Gastroesophageal sphincter (tissue), 4 donors: ENCODE data around the gene STK33. TPM values are rescaled to one million over a fixed set of nuclear protein-coding genes. Genes with fewer than 3 reads are reported as not detected.
A peak's percentile ranks its signal among the peaks of the same experiment; 100 is the strongest.

ENCODE experiments used
- ATAC-seq: fragments of 150-250 bp; one replicate; pipeline ENCODE4 v1.9.1; 2016; ENCODE audit warnings: mild to moderate bottlenecking, moderate library complexity
- H3K27ac ChIP-seq, 4 donors: fragments of 200-600 bp; sonication (generic) in 3 of 4; 1 replicate in 3 of 4; 2 replicates in 1 of 4; pipeline ENCODE4 v1.5.1; 2016 to 2019
- H3K27me3 ChIP-seq: fragments of 200-600 bp; sonication (generic); one replicate; pipeline ENCODE4 v1.5.1; 2019
- H3K36me3 ChIP-seq, 2 donors: fragments of 200-600 bp; sonication (generic); one replicate each; pipeline ENCODE4 v1.5.1; 2019; ENCODE audit warnings: control low read depth in 1 of 2
- H3K4me1 ChIP-seq, 3 donors: fragments of 200-600 bp; sonication (generic); 1 replicate in 2 of 3; 2 replicates in 1 of 3; pipeline ENCODE4 v1.5.1; 2016 to 2019; ENCODE audit warnings: control low read depth in 2 of 3
- H3K4me3 ChIP-seq, 2 donors: fragments of 200-600 bp; sonication (generic); one replicate each; pipeline ENCODE4 v1.5.1; 2019; ENCODE audit warnings: mild to moderate bottlenecking in 1 of 2, moderate library complexity in 1 of 2
- H3K9me3 ChIP-seq, 3 donors: fragments of 200-600 bp; sonication (generic); one replicate each; pipeline ENCODE4 v1.5.1; 2017 to 2019; ENCODE audit warnings: control low read depth in 2 of 3
- EP300 ChIP-seq: sonication (generic); formaldehyde crosslinking; IDR thresholded peaks from one replicate; pipeline ENCODE4 v1.6.1; 2017; ENCODE audit warnings: antibody characterized with exemption, mild to moderate bottlenecking
- POLR2A ChIP-seq, 2 donors: fragments of 450-650 bp; IDR thresholded peaks; one replicate each; pipeline ENCODE4 v1.6.1; 2017; ENCODE audit warnings: antibody characterized with exemption in 2 of 2, mild to moderate bottlenecking in 2 of 2, moderate library complexity in 1 of 2
- POLR2AphosphoS5 ChIP-seq: sonication (generic); formaldehyde crosslinking; IDR thresholded peaks from one replicate; pipeline ENCODE4 v1.6.1; 2017; ENCODE audit warnings: antibody characterized with exemption
- WGBS, 2 donors: methylation state at CpG; one replicate each; pipeline ENCODE4 v1.1.5; 2018; ENCODE audit warnings: low coverage in 1 of 2; 5-methylcytosine and 5-hydroxymethylcytosine counted together
- total RNA-seq, 4 donors: library from RNA; depleted of rRNA; stranded (reverse); fragments of >200 nt; gene quantifications; one replicate each; pipeline ENCODE4 v1.1.0, GENCODE V29; 2016
- TF ChIP-seq, protein P1 (sequence below), 4 experiments: fragments of 200-600 bp in 2 of 4; fragments of 450-650 bp in 2 of 4; sonication (generic) in 1 of 4; IDR thresholded peaks; one replicate each; pipeline ENCODE4 v1.5.1; 2017 to 2019; ENCODE audit warnings: antibody characterized with exemption in 4 of 4, mild to moderate bottlenecking in 2 of 4, moderate library complexity in 2 of 4

The STK33 gene
- total RNA-seq, 4 donors from 2014 or later, result 15.7 to 25.6 (median 21.4) TPM

GRCh38 chr11:8355416-8355742 is 238.6 kb downstream of the STK33 start:
- ATAC-seq, result no peak
- WGBS, 2 donors, result 86 to 93% methylated on average over 1 to 5 of the region's 5 CpGs
- no peaks in the 10 kb centered on the region for H3K36me3 ChIP-seq
- no peaks in the 10 kb centered on the region for H3K27me3 ChIP-seq
- H3K4me3 ChIP-seq, result no peak overlapping the region
- peaks cover 0 to 43% (median 6%) of the 10 kb centered on the region in 3 donors for H3K4me1 ChIP-seq
- no peaks in the 10 kb centered on the region for H3K9me3 ChIP-seq
- no peak for TF ChIP-seq POLR2AphosphoS5
- TF ChIP-seq POLR2A (IDR thresholded peaks at IDR 0.05), result no peak
- TF ChIP-seq, protein P1, sequence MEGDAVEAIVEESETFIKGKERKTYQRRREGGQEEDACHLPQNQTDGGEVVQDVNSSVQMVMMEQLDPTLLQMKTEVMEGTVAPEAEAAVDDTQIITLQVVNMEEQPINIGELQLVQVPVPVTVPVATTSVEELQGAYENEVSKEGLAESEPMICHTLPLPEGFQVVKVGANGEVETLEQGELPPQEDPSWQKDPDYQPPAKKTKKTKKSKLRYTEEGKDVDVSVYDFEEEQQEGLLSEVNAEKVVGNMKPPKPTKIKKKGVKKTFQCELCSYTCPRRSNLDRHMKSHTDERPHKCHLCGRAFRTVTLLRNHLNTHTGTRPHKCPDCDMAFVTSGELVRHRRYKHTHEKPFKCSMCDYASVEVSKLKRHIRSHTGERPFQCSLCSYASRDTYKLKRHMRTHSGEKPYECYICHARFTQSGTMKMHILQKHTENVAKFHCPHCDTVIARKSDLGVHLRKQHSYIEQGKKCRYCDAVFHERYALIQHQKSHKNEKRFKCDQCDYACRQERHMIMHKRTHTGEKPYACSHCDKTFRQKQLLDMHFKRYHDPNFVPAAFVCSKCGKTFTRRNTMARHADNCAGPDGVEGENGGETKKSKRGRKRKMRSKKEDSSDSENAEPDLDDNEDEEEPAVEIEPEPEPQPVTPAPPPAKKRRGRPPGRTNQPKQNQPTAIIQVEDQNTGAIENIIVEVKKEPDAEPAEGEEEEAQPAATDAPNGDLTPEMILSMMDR (IDR thresholded peaks at IDR 0.05), result no peak
- no peak overlapping the region for H3K27ac ChIP-seq

- WGBS, 2 donors, result 16 to 80% methylated on average over 1 to 8 of the region's 16 CpGs
- no peak for ATAC-seq
- TF ChIP-seq EP300 (no peak), POLR2A (IDR thresholded peaks at IDR 0.05) (no peak), POLR2AphosphoS5 (no peak)
- TF ChIP-seq, protein P1 (IDR thresholded peaks at IDR 0.05), result no peak
- no peaks in the 10 kb centered on the region for H3K27me3 ChIP-seq
- peaks cover 0 to 43% (median 6%) of the 10 kb centered on the region in 3 donors for H3K4me1 ChIP-seq
- H3K4me3 ChIP-seq, result peak overlapping the region in 1 of 2 donors; percentile 30
- H3K9me3 ChIP-seq, result no peaks in the 10 kb centered on the region
- H3K27ac ChIP-seq, result peak overlapping the region in 2 of 4 donors; percentile 53
- no peaks in the 10 kb centered on the region for H3K36me3 ChIP-seq
Observed at GRCh38 chr11:8354622-8355415, 239.2 kb downstream of the STK33 start.

DNA sequence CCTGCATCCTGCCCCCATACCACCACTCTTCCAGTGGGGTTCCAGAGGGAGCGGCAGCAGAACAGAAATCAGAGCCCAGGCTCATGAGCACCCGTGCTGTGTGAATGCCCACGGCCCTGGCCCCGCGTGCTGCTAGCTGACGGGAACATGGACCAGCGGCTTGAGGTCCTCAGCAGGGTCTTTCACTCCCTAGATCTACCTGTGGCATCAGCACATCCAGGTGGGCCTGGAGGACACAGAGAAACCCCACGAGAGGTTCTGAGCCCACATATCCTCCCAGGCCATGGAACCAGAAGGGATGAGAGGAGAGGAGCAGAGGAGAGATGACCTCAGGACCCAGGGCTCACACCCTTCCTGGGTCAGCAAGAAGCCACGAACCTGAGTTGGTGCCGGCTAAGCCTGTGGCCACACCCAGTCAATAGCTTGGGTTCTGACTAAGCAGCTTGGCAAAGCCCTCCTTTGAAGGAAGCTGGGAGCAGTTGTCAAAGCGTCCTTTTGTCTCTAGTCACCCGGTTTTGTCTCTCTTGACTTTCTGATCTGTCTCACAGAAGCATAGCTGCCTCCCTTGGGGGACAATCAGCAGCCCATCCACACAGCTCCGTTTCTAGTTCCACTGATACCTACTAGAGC is 241.0 kb downstream of the STK33 start:
- Histone ChIP-seq H3K27ac (no peak overlapping the region), H3K9me3 (no peaks in the 10 kb centered on the region), H3K36me3 (no peaks in the 10 kb centered on the region), H3K27me3 (no peaks in the 10 kb centered on the region), H3K4me3 (no peak overlapping the region), H3K4me1 (peaks cover 0 to 43% (median 6%) of the 10 kb centered on the region in 3 donors)
- 76 to 89% methylated on average over 3 to 5 of the region's 13 CpGs for WGBS, 2 donors
- ATAC-seq, result no peak
- TF ChIP-seq EP300 (no peak), POLR2A (IDR thresholded peaks at IDR 0.05) (no peak), POLR2AphosphoS5 (no peak)
- TF ChIP-seq, protein P1 (IDR thresholded peaks at IDR 0.05), result no peak

- H3K9me3 ChIP-seq, result no peaks in the 10 kb centered on the region
- 93 to 100% methylated on average over 2 to 3 of the region's 4 CpGs for WGBS, 2 donors
- no peak for TF ChIP-seq POLR2A (IDR thresholded peaks at IDR 0.05)
- no peak for TF ChIP-seq POLR2AphosphoS5
- TF ChIP-seq, protein P1 (IDR thresholded peaks at IDR 0.05), result no peak
- TF ChIP-seq EP300, result no peak
- no peak overlapping the region for H3K4me3 ChIP-seq
- no peak overlapping the region for H3K27ac ChIP-seq
- no peak for ATAC-seq
- H3K4me1 ChIP-seq, result peaks cover 0 to 36% (median 6%) of the 10 kb centered on the region in 3 donors
- H3K27me3 ChIP-seq, result no peaks in the 10 kb centered on the region
- no peaks in the 10 kb centered on the region for H3K36me3 ChIP-seq
Observed at GRCh38 chr11:8352103-8352875, 241.7 kb downstream of the STK33 start.
